Adipocyte (in vitro differentiated cells): Measurements from ENCODE around the gene RPRD2.

ENCODE experiments used
- DNase-seq: peaks from one replicate; pipeline ENCODE4 v3.0.0-alpha.2; 2015; ENCODE audit warnings: low read depth
- H3K27me3 ChIP-seq: replicated peaks from 2 replicates; pipeline ENCODE4 v1.7.0; 2013; ENCODE audit warnings: mild to moderate bottlenecking, low read length, moderate library complexity; ENCODE audit not compliant: control insufficient read depth, insufficient read depth
- H3K36me3 ChIP-seq: 2 replicates; pipeline ENCODE4 v1.7.0; 2013; ENCODE audit warnings: low read length, mild to moderate bottlenecking, moderate library complexity; ENCODE audit not compliant: control insufficient read depth, insufficient read depth, severe bottlenecking
- H3K4me1 ChIP-seq: 2 replicates; pipeline ENCODE4 v1.7.0; 2013; ENCODE audit warnings: mild to moderate bottlenecking, low read length, moderate library complexity; ENCODE audit not compliant: control insufficient read depth, insufficient read depth
- H3K4me3 ChIP-seq: 2 replicates; pipeline ENCODE4 v1.7.0; 2013; ENCODE audit warnings: mild to moderate bottlenecking, low read length, moderate library complexity
- H3K9ac ChIP-seq: 2 replicates; pipeline ENCODE4 v1.7.0; 2013; ENCODE audit warnings: mild to moderate bottlenecking, low read length, moderate library complexity
- H3K9me3 ChIP-seq: 2 replicates; pipeline ENCODE4 v1.7.0; 2013; ENCODE audit warnings: mild to moderate bottlenecking, low read length, moderate library complexity; ENCODE audit not compliant: control insufficient read depth

Gene RPRD2

DNA sequence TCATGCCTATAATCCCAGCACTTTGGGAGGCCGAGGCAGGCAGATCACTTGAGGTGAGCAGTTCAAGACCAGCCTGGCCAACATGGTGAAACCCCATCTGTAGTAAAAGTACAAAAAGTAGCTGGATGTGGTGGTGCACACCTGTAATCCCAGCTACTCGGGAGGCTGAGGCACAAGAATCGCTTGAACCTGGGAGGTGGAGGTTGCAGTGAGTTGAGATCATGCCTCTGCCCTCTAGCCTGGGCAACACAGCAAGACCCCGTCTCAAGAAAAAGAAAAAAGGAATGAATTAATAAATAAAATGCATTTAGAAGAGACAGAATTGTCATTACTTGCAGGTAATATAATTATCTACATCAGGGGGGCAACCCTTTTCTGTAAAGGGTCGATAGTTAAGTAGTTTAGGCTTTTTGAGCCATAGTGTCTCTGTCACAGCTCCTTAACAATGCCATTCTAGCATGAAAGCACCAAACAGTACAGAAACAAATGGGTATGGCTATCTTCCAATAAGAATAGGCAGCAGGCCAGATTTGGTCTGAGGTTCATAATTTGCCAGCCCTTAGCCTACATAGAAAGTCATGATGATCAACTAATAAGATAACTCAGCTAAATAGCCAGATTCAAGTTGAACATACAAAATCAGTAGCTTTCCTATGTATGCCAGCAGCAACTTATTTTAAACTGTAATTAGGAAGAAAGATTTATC, 56.8 kb downstream of the RPRD2 start:
- DNase-seq, result peak; percentile 49
- H3K27me3 ChIP-seq, result no peaks in the 10 kb centered on the region
- H3K9ac ChIP-seq, result no peak overlapping the region
- no peak overlapping the region for H3K4me3 ChIP-seq
- peaks cover 8% of the 10 kb centered on the region for H3K36me3 ChIP-seq
- H3K9me3 ChIP-seq, result no peaks in the 10 kb centered on the region
- H3K4me1 ChIP-seq, result peaks cover 8% of the 10 kb centered on the region

DNA sequence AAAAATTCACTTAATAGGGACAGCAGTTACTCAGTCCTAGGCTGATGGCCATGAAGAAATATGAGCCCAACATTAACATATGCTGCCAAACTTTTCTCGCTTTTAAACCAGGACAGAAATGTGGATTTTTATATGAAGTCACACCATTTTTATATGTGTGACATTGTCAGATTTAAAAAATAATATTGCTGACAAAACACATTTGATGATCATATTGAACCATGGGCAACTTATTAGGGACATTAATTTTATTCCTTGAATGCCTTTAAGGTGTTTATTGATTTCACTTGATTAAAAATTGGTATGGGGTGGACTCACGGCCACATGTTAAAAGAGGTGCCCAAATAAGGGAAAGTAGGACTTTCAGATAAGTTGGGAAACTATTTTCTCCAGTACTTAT, 58.6 kb downstream of the RPRD2 start:
- no peak for DNase-seq
- peaks cover 8% of the 10 kb centered on the region for H3K36me3 ChIP-seq
- H3K9me3 ChIP-seq, result no peaks in the 10 kb centered on the region
- peaks cover 8% of the 10 kb centered on the region for H3K4me1 ChIP-seq
- H3K9ac ChIP-seq, result no peak overlapping the region
- no peak overlapping the region for H3K4me3 ChIP-seq
- H3K27me3 ChIP-seq, result no peaks in the 10 kb centered on the region

DNA sequence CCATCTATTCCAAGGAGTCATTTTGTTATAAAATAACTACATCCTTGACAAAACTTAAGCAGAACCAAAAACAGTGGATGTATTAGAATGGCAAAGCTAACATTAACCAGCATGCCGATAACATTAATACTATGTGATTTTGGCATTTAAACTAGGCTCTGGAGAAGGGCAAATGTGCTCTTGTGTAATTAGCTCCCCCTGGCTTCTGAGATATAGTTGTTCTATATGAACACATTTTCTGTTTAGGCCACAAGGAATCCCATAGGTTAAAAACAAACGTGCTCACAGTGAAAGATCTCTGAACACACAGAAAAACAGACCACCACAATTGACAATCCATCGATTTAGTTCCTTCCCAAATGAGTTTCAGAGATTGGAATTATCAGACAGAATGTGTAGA, 65.9 kb downstream of the RPRD2 start:
- Histone ChIP-seq H3K9ac (no peak overlapping the region), H3K27me3 (no peaks in the 10 kb centered on the region), H3K4me1 (no peaks in the 10 kb centered on the region), H3K4me3 (no peak overlapping the region), H3K36me3 (peaks cover 4% of the 10 kb centered on the region), H3K9me3 (no peaks in the 10 kb centered on the region)
- no peak for DNase-seq

- Histone ChIP-seq H3K9ac (no peak overlapping the region), H3K4me3 (no peak overlapping the region), H3K4me1 (no peaks in the 10 kb centered on the region), H3K36me3 (peaks cover 33% of the 10 kb centered on the region), H3K27me3 (no peaks in the 10 kb centered on the region), H3K9me3 (no peaks in the 10 kb centered on the region)
- DNase-seq, result no peak
These were observed 77.2 kb downstream of the RPRD2 start for GRCh38 chr1:150441121-150441520.

GRCh38 chr1:150444232-150444631, 80.3 kb downstream of the RPRD2 start:
- Histone ChIP-seq H3K4me1 (no peaks in the 10 kb centered on the region), H3K9ac (no peak overlapping the region), H3K9me3 (no peaks in the 10 kb centered on the region), H3K36me3 (peaks cover 57% of the 10 kb centered on the region), H3K4me3 (no peak overlapping the region), H3K27me3 (no peaks in the 10 kb centered on the region)
- DNase-seq, result no peak

- H3K4me3 ChIP-seq, result no peak overlapping the region
- H3K36me3 ChIP-seq, result peaks cover 38% of the 10 kb centered on the region
- no peaks in the 10 kb centered on the region for H3K27me3 ChIP-seq
- no peaks in the 10 kb centered on the region for H3K4me1 ChIP-seq
- no peak for DNase-seq
- no peak overlapping the region for H3K9ac ChIP-seq
- H3K9me3 ChIP-seq, result no peaks in the 10 kb centered on the region
These were observed 92.2 kb downstream of the RPRD2 start for GRCh38 chr1:150456146-150456647.

DNA sequence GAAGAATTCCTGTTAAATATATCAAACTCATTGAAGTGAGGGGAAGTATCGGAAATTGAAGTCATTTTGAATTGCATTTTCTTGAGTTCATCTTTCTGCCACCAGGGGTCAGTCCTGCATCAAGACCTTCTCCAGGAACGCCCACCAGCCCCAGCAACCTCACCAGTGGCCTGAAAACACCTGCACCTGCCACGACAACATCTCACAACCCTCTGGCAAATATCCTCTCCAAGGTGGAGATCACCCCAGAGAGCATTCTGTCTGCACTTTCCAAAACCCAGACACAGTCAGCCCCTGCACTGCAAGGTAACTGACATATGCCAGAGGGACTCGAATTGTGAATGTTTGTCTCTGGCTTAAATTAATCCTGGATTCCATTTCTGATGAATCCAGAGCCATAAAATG, 100.5 kb downstream of the RPRD2 start:
- H3K4me1 ChIP-seq, result no peaks in the 10 kb centered on the region
- H3K9ac ChIP-seq, result no peak overlapping the region
- H3K4me3 ChIP-seq, result no peak overlapping the region
- H3K36me3 ChIP-seq, result peaks cover 31% of the 10 kb centered on the region
- no peaks in the 10 kb centered on the region for H3K27me3 ChIP-seq
- no peaks in the 10 kb centered on the region for H3K9me3 ChIP-seq
- peak; percentile 80 for DNase-seq

GRCh38 chr1:150466964-150467363, 103.0 kb downstream of the RPRD2 start:
- Histone ChIP-seq H3K9me3 (no peaks in the 10 kb centered on the region), H3K27me3 (no peaks in the 10 kb centered on the region), H3K4me1 (no peaks in the 10 kb centered on the region), H3K9ac (no peak overlapping the region), H3K36me3 (peaks cover 35% of the 10 kb centered on the region), H3K4me3 (no peak overlapping the region)
- no peak for DNase-seq

DNA sequence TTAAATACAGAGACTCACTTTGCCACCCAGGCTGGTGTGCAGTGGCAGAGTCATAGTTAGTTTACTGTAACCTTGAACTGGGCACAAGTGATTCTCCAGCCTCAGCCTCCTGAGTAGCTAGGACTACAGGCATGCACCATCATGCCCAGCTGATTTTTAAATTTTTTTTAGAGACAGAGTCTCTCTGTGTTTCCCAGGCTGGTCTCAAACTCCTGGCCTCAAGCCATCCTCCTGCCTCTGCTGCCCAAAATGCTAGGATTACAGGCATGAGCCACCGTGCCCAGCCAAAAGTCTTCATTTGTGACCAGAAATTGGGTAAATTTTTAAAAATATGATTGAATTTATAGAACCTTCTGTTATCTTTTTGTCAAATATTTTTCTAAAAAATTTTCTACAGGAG, 105.3 kb downstream of the RPRD2 start:
- Histone ChIP-seq H3K9me3 (no peaks in the 10 kb centered on the region), H3K36me3 (peaks cover 44% of the 10 kb centered on the region), H3K4me1 (no peaks in the 10 kb centered on the region), H3K9ac (no peak overlapping the region), H3K4me3 (no peak overlapping the region), H3K27me3 (no peaks in the 10 kb centered on the region)
- no peak for DNase-seq

DNA sequence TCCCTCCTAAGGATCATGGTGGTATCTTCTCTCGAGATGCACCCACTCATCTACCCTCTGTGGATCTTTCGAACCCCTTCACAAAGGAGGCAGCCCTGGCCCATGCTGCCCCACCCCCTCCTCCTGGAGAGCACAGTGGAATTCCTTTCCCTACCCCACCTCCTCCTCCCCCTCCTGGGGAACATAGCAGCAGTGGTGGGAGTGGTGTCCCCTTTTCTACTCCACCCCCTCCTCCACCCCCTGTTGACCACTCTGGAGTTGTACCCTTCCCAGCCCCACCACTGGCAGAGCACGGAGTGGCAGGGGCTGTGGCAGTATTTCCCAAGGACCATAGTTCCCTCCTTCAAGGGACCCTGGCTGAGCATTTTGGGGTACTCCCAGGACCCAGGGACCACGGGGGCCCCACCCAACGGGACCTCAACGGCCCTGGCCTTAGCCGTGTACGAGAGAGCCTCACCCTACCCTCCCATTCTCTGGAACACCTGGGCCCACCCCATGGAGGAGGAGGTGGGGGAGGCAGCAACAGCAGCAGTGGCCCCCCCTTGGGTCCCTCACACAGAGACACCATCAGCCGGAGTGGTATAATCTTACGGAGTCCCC, 108.8 kb downstream of the RPRD2 start:
- peaks cover 32% of the 10 kb centered on the region for H3K36me3 ChIP-seq
- H3K9ac ChIP-seq, result no peak overlapping the region
- no peaks in the 10 kb centered on the region for H3K27me3 ChIP-seq
- H3K9me3 ChIP-seq, result no peaks in the 10 kb centered on the region
- peaks cover 14% of the 10 kb centered on the region for H3K4me1 ChIP-seq
- no peak for DNase-seq
- H3K4me3 ChIP-seq, result no peak overlapping the region

DNA sequence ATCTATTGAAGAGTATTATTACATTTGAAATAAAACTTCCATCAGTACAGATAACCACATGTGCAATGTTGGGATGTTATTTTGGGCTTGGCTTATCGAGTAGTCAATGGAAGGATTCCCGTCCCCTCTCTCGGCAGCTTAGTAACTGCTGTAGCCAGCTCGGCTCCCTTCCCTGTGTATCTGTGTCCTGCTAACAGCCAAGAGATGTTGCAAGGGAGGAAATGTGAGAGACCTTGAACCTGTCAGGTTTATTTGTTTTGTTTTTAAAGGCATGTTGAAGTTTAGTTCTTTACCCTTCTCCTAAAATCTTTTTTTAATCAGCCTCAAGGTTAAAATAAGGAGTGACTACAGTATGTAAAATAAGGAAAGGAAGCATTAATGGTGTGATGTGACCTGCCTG, 109.7 kb downstream of the RPRD2 start:
- Histone ChIP-seq H3K9me3 (no peaks in the 10 kb centered on the region), H3K27me3 (no peaks in the 10 kb centered on the region), H3K4me3 (no peak overlapping the region), H3K9ac (no peak overlapping the region), H3K36me3 (peaks cover 32% of the 10 kb centered on the region), H3K4me1 (peaks cover 16% of the 10 kb centered on the region)
- no peak for DNase-seq
